ENCODE results near the gene LYSMD1. TPM values are rescaled to one million over a fixed set of nuclear protein-coding genes. Genes with fewer than 3 reads are reported as not detected.

Gene LYSMD1
- total RNA-seq, 1 donor from 2014 or later: 12.0 TPM

DNA sequence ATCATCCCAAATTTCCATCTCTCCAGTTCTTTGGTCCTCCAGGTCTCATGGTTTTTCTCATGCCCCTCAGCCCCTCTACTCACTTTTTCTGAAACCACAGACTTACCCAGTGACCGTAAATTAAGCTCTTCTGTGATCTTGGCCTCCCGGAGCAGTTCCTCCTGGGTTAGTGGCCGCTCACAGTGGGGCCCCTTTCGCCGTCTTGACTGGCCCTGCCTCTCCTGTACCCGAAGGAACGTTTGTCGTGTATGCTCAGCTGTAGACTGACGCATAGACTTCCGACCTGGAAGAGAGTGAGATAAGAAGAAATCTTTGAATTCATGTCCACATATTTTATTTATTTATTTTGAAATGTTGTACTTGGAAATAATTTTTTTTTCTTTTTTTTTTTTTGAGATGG, 18.5 kb upstream of the LYSMD1 start:
- intact Hi-C loops (cut with micrococcal nuclease): no loop called here
- no peak overlapping the region for H3K27ac ChIP-seq (replicated peaks)
- H3K36me3 ChIP-seq: peaks cover 67% of the 10 kb centered on the region
- peaks cover 18% of the 10 kb centered on the region for H3K4me1 ChIP-seq
- no peak overlapping the region for H3K4me3 ChIP-seq
- H3K9me3 ChIP-seq (replicated peaks): no peaks in the 10 kb centered on the region
- no peaks in the 10 kb centered on the region for H3K27me3 ChIP-seq (ENCODE audit: low read depth)
- DNase-seq: no peak
- TF ChIP-seq, protein P1, sequence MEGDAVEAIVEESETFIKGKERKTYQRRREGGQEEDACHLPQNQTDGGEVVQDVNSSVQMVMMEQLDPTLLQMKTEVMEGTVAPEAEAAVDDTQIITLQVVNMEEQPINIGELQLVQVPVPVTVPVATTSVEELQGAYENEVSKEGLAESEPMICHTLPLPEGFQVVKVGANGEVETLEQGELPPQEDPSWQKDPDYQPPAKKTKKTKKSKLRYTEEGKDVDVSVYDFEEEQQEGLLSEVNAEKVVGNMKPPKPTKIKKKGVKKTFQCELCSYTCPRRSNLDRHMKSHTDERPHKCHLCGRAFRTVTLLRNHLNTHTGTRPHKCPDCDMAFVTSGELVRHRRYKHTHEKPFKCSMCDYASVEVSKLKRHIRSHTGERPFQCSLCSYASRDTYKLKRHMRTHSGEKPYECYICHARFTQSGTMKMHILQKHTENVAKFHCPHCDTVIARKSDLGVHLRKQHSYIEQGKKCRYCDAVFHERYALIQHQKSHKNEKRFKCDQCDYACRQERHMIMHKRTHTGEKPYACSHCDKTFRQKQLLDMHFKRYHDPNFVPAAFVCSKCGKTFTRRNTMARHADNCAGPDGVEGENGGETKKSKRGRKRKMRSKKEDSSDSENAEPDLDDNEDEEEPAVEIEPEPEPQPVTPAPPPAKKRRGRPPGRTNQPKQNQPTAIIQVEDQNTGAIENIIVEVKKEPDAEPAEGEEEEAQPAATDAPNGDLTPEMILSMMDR (IDR thresholded peaks at IDR 0.05; ENCODE audit: borderline replicate concordance): no peak

DNA sequence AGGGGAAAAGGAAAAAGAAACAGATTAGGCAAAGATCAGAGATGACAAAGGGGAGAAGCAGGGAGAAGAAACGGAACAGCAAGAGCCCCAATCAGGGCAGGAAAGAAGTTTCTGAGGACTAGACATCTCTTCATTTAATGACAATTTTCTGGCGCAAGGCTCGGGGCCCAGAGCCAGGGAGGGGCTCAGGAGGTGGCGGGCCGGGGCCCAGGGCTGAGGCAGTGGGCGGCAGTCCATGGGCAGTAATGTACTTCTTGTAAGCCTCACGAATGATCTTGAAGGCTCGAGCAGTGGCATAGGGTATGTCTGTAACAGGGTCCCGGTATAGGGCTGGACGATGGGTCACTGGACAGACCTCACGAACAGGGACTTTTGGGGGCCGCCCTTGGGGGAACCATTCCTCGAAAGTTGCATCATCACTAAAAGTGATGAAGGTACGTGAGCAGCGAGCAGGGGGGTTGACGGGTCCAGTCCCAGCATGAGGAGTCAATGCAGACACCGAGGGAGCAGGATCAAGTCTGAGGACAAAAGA, 10.9 kb upstream of the LYSMD1 start:
- Histone ChIP-seq H3K36me3 (peaks cover 77% of the 10 kb centered on the region), H3K27me3 (ENCODE audit: low read depth) (no peaks in the 10 kb centered on the region), H3K27ac (replicated peaks) (no peak overlapping the region), H3K9me3 (replicated peaks) (no peaks in the 10 kb centered on the region), H3K4me1 (peaks cover 15% of the 10 kb centered on the region), H3K4me3 (no peak overlapping the region)
- TF ChIP-seq, protein P1 (IDR thresholded peaks at IDR 0.05; ENCODE audit: borderline replicate concordance): no peak
- DNase-seq: no peak
- intact Hi-C loops (cut with micrococcal nuclease): no loop called here

DNA sequence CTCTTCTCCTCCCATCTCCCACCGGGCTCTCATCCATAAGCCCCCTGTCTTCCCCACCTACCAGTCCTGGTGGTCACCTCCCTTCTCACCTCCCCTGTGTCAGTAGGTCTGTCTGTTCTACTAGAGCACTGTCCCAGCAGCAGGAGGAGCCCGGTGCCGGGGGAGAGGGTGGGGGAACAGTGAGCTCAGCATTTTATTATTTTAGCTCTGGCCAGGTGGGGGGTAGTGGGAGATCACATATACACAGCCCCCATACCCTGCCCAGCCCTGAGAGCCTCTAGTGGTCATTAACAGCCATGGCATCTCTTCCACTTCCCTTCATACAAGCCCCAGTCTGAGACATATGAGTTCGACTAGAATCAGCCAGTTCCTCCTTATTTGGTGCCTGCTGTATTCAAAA, 10.2 kb upstream of the LYSMD1 start, which contains the start of gene TMOD4:
Gene TMOD4 (minus strand): TSS at position 119 of the 400 bp plus-strand sequence. CDS start 1,106 bp downstream, outside the sequence.
- intact Hi-C loops (cut with micrococcal nuclease): no loop called here
- Histone ChIP-seq H3K9me3 (replicated peaks) (no peaks in the 10 kb centered on the region), H3K4me3 (no peak within 1 kb of the TSS), H3K27me3 (ENCODE audit: low read depth) (no peaks in the 10 kb centered on the region), H3K4me1 (peaks cover 15% of the 10 kb centered on the region), H3K27ac (replicated peaks) (no peak within 1 kb of the TSS), H3K36me3 (peaks cover 74% of the 10 kb centered on the region)
- DNase-seq: no peak
- TF ChIP-seq, protein P1 (IDR thresholded peaks at IDR 0.05; ENCODE audit: borderline replicate concordance): peak; percentile 55

DNA sequence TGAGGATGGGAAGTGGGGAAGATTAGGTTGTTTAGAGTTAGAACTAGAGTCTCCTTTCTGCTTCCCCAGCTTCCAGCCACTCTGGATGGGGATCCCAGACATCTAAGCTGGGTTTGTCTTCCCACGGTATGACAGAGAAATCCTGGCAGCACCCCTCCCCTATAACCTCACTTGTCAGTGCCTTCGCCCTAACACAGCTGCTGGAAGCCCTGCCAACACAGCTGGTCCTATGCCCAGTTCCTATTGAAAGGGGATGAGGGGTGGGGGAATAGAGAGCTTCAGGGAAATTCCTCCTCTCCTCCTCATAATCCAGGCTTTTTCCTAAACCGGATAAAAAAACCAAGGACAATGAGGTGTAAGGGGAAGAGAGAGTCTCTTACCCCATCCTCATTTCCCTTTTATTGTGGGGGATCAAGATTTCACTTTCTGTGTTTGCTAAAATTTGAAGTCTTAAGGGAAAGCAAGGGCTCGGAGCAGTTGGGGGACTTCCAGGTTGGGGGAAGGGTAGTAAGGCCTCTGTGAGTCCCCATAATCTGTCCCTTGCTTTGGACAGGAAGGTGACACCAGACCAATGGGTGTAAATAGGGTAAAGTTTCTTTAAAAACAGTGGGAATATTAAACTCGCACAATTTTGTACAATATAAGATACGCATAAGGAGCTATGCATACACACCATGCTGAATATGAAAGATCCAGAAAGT, 9.5 kb upstream of the LYSMD1 start:
- intact Hi-C loops (cut with micrococcal nuclease): no loop called here
- no peak overlapping the region for H3K27ac ChIP-seq (replicated peaks)
- DNase-seq: peak; percentile 40
- H3K4me3 ChIP-seq: no peak overlapping the region
- H3K9me3 ChIP-seq (replicated peaks): no peaks in the 10 kb centered on the region
- peaks cover 15% of the 10 kb centered on the region for H3K4me1 ChIP-seq
- H3K36me3 ChIP-seq: peaks cover 73% of the 10 kb centered on the region
- TF ChIP-seq, protein P1 (IDR thresholded peaks at IDR 0.05; ENCODE audit: borderline replicate concordance): no peak
- no peaks in the 10 kb centered on the region for H3K27me3 ChIP-seq (ENCODE audit: low read depth)

DNA sequence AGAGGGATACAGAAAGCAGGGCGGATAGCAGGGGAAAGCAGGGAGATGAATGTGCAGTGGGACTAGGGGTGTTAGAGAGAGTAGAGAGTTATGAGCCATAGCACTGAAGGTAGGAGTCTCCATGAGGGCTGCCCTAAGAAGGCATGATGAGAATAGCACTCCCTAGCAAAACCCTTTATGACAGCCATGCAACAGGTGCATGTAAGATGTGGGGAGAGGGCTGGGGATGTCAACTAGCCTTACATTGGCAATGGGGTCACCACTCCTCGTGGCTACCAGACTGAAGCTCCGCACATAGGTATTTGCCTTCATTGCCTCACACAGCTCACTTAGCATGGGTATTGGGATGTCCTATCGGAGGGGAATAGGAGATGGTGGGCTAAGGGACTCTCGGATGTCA, 5.5 kb upstream of the LYSMD1 start:
- no peak for DNase-seq
- Histone ChIP-seq H3K4me3 (no peak overlapping the region), H3K9me3 (replicated peaks) (no peaks in the 10 kb centered on the region), H3K4me1 (peaks cover 28% of the 10 kb centered on the region), H3K27me3 (ENCODE audit: low read depth) (no peaks in the 10 kb centered on the region), H3K36me3 (peaks cover 61% of the 10 kb centered on the region), H3K27ac (replicated peaks) (no peak overlapping the region)
- intact Hi-C loops (cut with micrococcal nuclease): no loop called here
- TF ChIP-seq, protein P1 (IDR thresholded peaks at IDR 0.05; ENCODE audit: borderline replicate concordance): no peak

Data from left ventricle myocardium inferior (tissue), 1 donor.